WERI-Rb-1 (cell line): ENCODE measurements around the gene ACAT2.
"Not testable (repeated sequence)": the region's sequence is repeated elsewhere in the genome, so short reads cannot be mapped to it uniquely, and the experiment has no call there.

Experiments used
- DNase-seq: peaks from one replicate; pipeline ENCODE4 v3.0.0-alpha.2; 2020
- H3K27ac ChIP-seq: fragments of 250-450 bp; sonication (Bioruptor Pico); 2 replicates; pipeline ENCODE4 v1.5.1; 2020; ENCODE audit warnings: mild to moderate bottlenecking, moderate library complexity
- H3K27me3 ChIP-seq: fragments of 250-450 bp; sonication (Bioruptor Pico); 2 replicates; pipeline ENCODE4 v1.5.1; 2021; ENCODE audit warnings: mild to moderate bottlenecking, low read depth, moderate library complexity; ENCODE audit not compliant: insufficient read depth, severe bottlenecking
- H3K36me3 ChIP-seq: fragments of 250-450 bp; sonication (Bioruptor Pico); 2 replicates; pipeline ENCODE4 v1.5.1; 2020; ENCODE audit warnings: mild to moderate bottlenecking, moderate library complexity
- H3K4me3 ChIP-seq: 2 replicates; pipeline ENCODE4 v1.5.1; 2011; ENCODE audit warnings: low read depth, mild to moderate bottlenecking, control low read depth, low read length
- H3K9me3 ChIP-seq: fragments of 250-450 bp; sonication (Bioruptor Pico); 2 replicates; pipeline ENCODE4 v1.5.1; 2021; ENCODE audit warnings: mild to moderate bottlenecking, moderate library complexity; ENCODE audit not compliant: severe bottlenecking
- CTCF ChIP-seq: IDR thresholded peaks from 2 replicates; pipeline ENCODE4 v1.5.1; 2011; ENCODE audit warnings: low read depth, mild to moderate bottlenecking, control low read depth, inconsistent platforms, low read length

The ACAT2 gene

GRCh38 chr6:159742165-159742564 is 19.7 kb upstream of the ACAT2 start:
- peaks cover 96% of the 10 kb centered on the region for H3K36me3 ChIP-seq
- no peaks in the 10 kb centered on the region for H3K27me3 ChIP-seq
- no peaks in the 10 kb centered on the region for H3K9me3 ChIP-seq
- TF ChIP-seq CTCF, result no peak
- DNase-seq, result no peak
- H3K4me3 ChIP-seq, result no peak overlapping the region
- no peak overlapping the region for H3K27ac ChIP-seq

- Histone ChIP-seq H3K27ac (no peak overlapping the region), H3K27me3 (no peaks in the 10 kb centered on the region), H3K36me3 (peaks cover 90% of the 10 kb centered on the region), H3K4me3 (no peak overlapping the region), H3K9me3 (no peaks in the 10 kb centered on the region)
- DNase-seq, result no peak
- TF ChIP-seq CTCF, result no peak
Measured at GRCh38 chr6:159745081-159745480, 16.8 kb upstream of the ACAT2 start.

GRCh38 chr6:159746759-159747158 is 15.1 kb upstream of the ACAT2 start:
- H3K36me3 ChIP-seq, result peaks cover 82% of the 10 kb centered on the region
- no peaks in the 10 kb centered on the region for H3K27me3 ChIP-seq
- no peak overlapping the region for H3K4me3 ChIP-seq
- H3K27ac ChIP-seq, result no peak overlapping the region
- TF ChIP-seq CTCF, result no peak
- no peaks in the 10 kb centered on the region for H3K9me3 ChIP-seq
- DNase-seq, result no peak

DNA sequence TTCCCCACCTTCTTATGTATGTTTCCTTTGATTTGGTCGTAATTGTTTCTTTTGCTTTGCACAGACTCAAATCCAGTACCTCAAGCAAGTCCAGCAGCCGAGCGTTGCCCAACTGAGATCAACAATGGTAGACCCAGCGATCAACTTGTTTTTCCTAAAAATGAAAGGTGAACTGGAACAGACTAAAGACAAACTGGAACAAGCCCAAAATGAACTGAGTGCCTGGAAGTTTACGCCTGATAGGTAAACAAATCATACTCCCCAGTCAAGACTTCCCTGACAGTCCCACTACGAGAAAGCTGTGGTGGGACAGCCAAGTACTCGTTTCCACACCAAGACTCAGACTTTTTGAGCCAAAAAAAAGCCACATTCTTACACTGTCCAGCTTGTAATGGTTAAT is 13.7 kb upstream of the ACAT2 start:
- H3K27ac ChIP-seq, DNase-seq, H3K9me3 ChIP-seq, H3K4me3 ChIP-seq, H3K27me3 ChIP-seq: not testable (repeated sequence)
- H3K36me3 ChIP-seq, result peaks cover 79% of the 10 kb centered on the region

GRCh38 chr6:159751448-159751847 is 10.4 kb upstream of the ACAT2 start:
- Histone ChIP-seq H3K4me3 (no peak overlapping the region), H3K9me3 (no peaks in the 10 kb centered on the region), H3K27me3 (no peaks in the 10 kb centered on the region), H3K27ac (no peak overlapping the region), H3K36me3 (peaks cover 74% of the 10 kb centered on the region)
- no peak for TF ChIP-seq CTCF
- DNase-seq, result no peak

DNA sequence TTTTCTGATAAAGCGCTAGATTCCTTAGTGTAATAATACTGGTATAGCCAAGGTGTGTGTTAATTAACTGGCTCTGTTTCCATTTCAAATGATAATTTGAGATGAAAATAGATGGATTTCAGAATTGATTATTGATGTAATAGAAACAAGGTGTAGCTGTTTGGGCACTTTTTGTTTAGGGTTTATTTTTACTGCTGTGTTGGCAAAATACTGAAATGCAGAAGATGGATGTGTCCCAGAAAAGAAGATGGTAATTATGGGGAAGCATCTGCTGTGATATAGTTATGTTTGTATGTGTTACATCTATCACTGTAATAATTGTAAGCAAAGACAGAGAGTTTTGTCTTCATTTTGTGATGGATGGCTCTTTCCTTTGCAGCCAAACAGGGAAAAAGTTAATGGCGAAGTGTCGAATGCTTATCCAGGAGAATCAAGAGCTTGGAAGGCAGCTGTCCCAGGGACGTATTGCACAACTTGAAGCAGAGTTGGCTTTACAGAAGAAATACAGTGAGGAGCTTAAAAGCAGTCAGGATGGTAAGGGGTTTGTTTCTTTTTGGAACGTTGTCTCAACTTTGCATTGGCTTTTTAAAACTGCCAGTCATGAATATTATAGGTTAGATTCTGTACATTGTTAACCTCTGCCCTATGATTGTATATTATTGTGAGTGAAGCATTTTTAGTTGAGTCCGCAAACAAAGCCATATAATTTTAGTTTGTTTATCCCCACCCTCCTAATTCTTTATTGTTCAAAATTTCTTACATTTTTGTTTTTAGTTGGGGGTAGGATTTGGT is 8.6 kb upstream of the ACAT2 start:
- Histone ChIP-seq H3K9me3 (no peaks in the 10 kb centered on the region), H3K36me3 (peaks cover 70% of the 10 kb centered on the region), H3K4me3 (no peak overlapping the region), H3K27me3 (no peaks in the 10 kb centered on the region), H3K27ac (no peak overlapping the region)
- no peak for DNase-seq
- TF ChIP-seq CTCF, result no peak
